ENCODE measurements around the gene LPP.

GRCh38 chr3:188392076-188392475 is 238.1 kb downstream of the LPP start:
- no peak for TF ChIP-seq CTCF (IDR thresholded peaks at IDR 0.05; ENCODE audit: insufficient read depth, low read depth, low read length)
- no peak for TF ChIP-seq EZH2 (IDR thresholded peaks at IDR 0.05; ENCODE audit: insufficient read depth, low read length)
